KG1 (cell line): ENCODE results near the gene DOCK1.
"Not testable (repeated sequence)": the region's sequence is repeated elsewhere in the genome, so short reads cannot be mapped to it uniquely, and the experiment has no call there.

ENCODE experiments used
- DNase-seq: peaks from one replicate; lab custom pipeline; 2025; lab: John Stamatoyannopoulos, UW

The DOCK1 gene

DNA sequence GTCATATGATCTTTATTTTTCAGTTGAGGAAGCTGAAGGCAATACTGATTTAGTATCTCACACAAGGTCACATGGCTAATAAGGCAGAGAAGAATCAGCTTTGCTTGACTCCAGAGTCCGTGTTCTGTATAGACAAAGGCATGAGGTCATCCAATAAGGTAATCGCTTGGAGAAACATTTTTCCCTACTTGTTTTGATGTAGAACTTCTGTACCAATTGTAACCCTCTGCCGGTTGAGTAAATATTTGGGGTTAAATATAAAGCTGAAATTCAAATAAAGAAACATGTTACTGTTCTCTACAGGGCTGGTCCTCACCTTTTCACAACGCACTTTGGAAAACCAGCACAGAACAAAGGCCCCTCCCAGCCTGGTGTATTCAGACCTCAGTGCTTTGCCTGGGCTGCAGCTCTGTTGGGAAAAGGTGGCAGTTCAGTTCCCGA is 374.1 kb downstream of the DOCK1 start:
- no peak for DNase-seq

- no peak for DNase-seq
These were observed 375.2 kb downstream of the DOCK1 start for GRCh38 chr10:127280446-127280845.

- DNase-seq: no peak
These were observed 377.8 kb downstream of the DOCK1 start for GRCh38 chr10:127283017-127283416.

DNA sequence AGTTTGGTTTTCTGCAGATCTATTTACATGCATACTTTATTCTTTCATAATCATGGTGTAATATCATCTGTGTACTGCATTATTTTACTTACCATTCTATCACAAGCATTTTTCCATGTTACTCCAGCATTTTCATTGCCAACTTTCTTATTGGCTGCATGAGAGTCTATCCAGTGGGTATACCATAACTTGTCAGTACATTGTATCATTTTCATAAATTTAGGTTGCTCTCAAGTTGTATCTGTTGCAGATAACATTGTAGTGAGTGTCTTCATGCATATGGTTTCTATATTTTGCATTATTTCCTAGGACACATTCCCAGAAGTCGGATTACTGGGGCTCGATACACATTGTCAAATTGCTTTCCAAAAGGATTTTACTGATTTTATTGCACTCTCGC is 378.3 kb downstream of the DOCK1 start:
- no peak for DNase-seq

GRCh38 chr10:127290850-127291249 is 385.6 kb downstream of the DOCK1 start:
- no peak for DNase-seq

- DNase-seq: no peak
These were observed 386.1 kb downstream of the DOCK1 start for GRCh38 chr10:127291329-127291728.

- no peak for DNase-seq
These were observed 387.7 kb downstream of the DOCK1 start for GRCh38 chr10:127292888-127293287.

DNA sequence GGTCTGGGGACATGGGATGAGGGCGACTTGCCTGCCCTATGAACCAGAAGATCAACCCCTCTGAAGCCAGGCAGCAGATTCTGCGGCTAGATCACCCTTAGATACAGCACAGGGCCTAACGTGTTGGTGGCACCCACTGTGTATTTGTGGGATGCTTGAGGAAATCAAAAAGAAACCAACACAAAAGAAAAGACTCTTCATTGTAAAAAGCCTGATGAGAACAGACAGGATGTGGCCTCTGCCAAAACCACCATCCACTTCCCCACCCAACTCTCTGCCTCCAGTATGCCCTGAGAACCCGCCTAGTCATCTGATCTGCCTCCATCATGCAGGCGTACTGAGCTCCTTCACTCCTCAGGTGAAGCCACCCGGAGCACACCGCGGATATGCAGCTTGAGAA is 388.4 kb downstream of the DOCK1 start:
- DNase-seq: no peak

GRCh38 chr10:127296696-127297095 is 391.5 kb downstream of the DOCK1 start:
- no peak for DNase-seq

DNA sequence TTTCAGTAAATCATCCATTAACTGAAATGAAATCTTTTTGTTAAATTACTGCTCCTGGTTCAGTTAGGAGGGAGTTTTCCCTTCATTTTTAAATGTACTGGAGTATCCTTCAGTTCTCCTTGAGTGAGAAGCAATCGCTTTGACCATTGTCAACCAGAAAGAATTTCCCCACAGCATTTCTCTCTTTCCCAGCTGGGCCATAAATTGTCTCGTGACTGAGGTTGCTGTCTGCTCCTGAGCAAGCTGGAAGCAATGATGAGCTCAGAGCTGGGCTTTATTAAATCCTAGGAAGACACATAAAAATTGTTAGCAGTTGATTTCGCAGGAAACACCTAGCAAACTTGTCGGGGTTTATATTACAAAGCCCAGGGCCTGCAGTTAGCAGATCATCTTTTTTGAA is 393.2 kb downstream of the DOCK1 start:
- no peak for DNase-seq

GRCh38 chr10:127299192-127299591 is 394.0 kb downstream of the DOCK1 start:
- not testable (repeated sequence) for DNase-seq

DNA sequence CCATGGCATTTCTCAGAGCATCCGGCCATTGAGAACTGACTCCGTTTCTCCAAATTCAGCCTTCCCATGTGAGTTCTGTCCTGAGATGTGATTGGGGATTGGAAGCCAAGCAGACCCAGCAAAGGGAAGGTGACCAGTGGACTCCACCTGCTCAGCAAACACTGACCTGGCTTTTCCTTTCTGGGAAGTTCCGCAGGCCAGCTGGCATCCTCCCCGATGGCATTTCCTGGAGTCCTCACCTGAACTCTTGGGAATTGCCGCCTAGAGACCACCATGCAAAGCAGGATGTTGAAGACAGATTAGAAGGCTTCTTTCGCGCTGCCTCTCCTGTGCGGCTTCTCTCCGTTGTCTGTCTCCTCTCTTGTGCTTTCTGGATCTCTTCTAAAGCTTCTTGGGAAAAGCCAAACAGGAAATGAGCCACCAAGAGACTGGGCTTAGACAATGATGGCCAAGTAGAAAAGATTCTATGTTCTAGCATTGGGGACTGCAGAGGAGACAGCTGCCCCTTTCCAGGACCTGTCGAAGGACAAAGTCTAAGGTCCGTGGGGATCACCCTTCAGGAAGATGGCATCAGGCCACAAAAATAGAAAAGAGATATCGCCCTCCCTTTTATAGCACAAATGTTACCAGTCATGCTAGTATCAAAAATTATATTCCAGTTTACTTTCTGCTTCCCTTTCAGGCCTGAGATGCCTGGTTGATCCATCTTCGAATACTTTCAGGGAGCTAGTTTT is 394.9 kb downstream of the DOCK1 start:
- no peak for DNase-seq

GRCh38 chr10:127300868-127301321 is 395.7 kb downstream of the DOCK1 start:
- no peak for DNase-seq

- no peak for DNase-seq
These were observed 397.1 kb downstream of the DOCK1 start for GRCh38 chr10:127302343-127302742.

DNA sequence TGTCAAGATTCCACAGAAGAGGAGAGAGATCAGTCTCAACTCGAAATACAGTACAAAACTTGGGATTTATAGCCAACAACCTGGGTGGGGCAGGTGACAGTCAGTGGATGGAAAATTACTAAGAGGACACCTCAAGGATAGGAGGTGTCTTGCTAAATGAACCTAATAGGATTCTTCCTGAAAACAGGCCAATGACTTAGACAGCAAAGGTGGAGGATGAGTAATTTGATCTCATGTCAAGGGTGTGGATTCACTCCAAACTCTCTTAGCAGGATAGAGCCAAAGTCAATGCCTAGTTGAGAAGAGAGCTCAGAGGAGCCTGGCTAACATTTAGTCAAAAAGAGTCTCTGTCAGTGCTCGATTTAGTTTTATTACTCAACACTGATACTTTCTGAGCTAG is 397.9 kb downstream of the DOCK1 start:
- no peak for DNase-seq

GRCh38 chr10:127303746-127304145 is 398.5 kb downstream of the DOCK1 start:
- no peak for DNase-seq

- no peak for DNase-seq
These were observed 401.3 kb downstream of the DOCK1 start for GRCh38 chr10:127306479-127306878.

DNA sequence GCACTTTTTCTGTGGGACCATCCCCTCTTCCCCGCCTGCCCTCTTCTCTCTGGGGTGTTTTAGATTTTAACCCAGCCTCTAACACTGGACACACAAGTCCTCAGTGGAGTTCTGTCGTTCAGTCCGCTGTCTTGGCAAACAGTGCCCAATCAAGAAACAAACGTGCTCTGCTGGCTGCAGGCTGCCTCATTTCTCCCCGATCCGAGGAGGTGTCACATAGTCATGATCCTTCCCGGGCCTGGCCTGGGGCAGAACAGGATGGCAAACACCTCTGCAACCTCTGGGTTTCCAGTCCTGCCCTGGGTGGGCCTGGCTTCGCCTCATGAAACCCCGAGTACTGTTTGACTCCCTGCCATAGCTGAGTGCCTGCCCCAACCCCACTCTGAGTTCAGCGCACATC is 402.1 kb downstream of the DOCK1 start:
- no peak for DNase-seq

DNA sequence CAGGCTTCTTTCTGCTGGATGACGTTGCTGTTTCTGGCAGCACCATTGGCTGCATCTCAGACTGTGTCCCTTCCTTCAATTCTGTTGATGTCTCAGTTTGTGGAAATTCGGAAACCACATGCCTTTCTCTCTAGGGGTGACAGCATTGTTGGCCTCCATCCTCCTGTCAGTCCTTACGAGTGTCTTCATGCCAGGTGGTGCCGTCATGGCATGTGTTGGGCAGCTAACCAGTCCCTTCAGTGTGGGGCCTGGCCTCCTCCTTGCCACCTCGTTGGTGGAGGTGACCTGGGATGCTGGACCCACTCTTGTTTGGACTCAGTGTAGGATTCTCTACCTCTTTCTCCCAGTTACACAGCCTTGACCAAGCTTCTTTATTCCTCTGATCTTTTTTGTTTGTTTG is 402.8 kb downstream of the DOCK1 start:
- DNase-seq: no peak

- DNase-seq: not testable (repeated sequence)
These were observed 404.4 kb downstream of the DOCK1 start for GRCh38 chr10:127309619-127310018.

DNA sequence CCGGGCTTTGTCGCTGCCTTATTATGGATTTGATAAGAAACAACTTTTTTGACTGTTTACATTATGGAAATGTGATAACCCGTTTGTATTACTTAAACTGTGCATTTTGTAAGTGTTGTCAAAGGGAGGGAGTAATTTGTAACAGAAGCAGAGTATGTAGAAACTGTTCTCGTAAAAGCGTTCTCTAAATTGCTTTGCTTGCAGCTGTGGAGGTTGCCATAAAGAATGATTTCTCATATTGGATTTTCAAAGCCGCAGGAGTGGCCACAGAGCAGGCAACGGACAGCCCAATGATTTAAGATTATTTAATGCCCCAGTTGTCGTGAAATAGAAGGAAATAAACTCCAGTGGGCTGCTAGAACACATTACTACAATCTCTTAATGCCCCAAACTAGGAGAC is 405.2 kb downstream of the DOCK1 start:
- DNase-seq: no peak

DNA sequence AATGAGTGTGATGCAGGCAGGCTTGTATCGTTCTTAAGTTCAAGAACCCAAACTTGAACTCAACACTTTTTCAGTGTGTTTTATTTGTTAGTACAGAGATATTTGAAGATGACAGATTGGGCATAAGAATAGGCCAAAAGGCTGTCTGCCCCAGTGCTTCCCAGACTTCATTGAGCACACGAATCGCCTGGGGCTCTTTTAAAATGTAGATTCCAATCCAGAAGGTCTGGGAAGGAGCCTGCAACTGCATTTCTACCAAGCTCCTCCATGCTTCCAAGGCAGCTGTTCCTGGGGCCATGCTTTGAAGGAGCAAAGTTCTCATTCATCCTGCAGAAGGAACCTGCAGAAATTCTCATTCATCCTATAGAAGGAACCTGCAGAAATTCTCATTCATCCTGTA is 405.7 kb downstream of the DOCK1 start:
- no peak for DNase-seq

GRCh38 chr10:127313996-127314700 is 408.9 kb downstream of the DOCK1 start:
- DNase-seq: no peak

- DNase-seq: no peak
These were observed 409.6 kb downstream of the DOCK1 start for GRCh38 chr10:127314797-127315196.
